ENCODE results near the gene CD300E. TPM values are rescaled to one million over a fixed set of nuclear protein-coding genes. Genes with fewer than 3 reads are reported as not detected.

Gene CD300E
- total and polyA plus RNA-seq, 2 of the 13 experiments (the other 11 are each of a cell fraction or from before 2014, with no cell fraction given): not detected

GRCh38 chr17:74647871-74648672 lies 24.5 kb upstream of the CD300E start (continued):
- TF ChIP-seq ZNF30 (CRISPR knock-in tag; IDR thresholded peaks at IDR 0.05): no peak
- TF ChIP-seq ZBTB21 (CRISPR knock-in tag; IDR thresholded peaks at IDR 0.05): no peak
- no peak for TF ChIP-seq ZBTB7A (CRISPR knock-in tag; IDR thresholded peaks at IDR 0.05)

GRCh38 chr17:74646231-74646630 lies 22.7 kb upstream of the CD300E start:
- FAIRE-seq (no peak), DNase-seq (ENCODE audit: low spot score) (peak; percentile 13), ATAC-seq (no peak)
- Histone ChIP-seq H3K4me2 (ENCODE audit: low read depth, low read length) (no peak overlapping the region), H3K4me1 (ENCODE audit: insufficient read depth, low read length) (no peaks in the 10 kb centered on the region), H3K36me3 (replicated peaks in 1 of 2; ENCODE audit: control insufficient read depth in 1 of 2, insufficient read depth in 2 of 2, low read length in 2 of 2) (no peaks in the 10 kb centered on the region), H3K9ac (ENCODE audit: insufficient read depth, low read depth, low read length) (no peak overlapping the region), H3K27me3 (ENCODE audit: control insufficient read depth in 1 of 2, insufficient read depth in 2 of 2, low read length in 2 of 2) (peaks cover 8 to 54% of the 10 kb centered on the region in 2 experiments; a peak in 4 of 5 replicates), H4K20me1 (ENCODE audit: insufficient read depth, low read length) (no peaks in the 10 kb centered on the region), H2AFZ (ENCODE audit: low read length) (no peak overlapping the region), H3K79me2 (ENCODE audit: insufficient read depth, low read length) (no peaks in the 10 kb centered on the region), H3K27ac (ENCODE audit: extremely low read length, insufficient read depth, low read length) (no peak overlapping the region), H3K4me3 (replicated peaks in 1 of 3; ENCODE audit: insufficient read depth in 1 of 3, low read depth in 2 of 3, low read length in 3 of 3) (no peak overlapping the region), H3K9me3 (ENCODE audit: low read length) (no peaks in the 10 kb centered on the region)
- POLR2A ChIA-PET: no interaction called here
- TF ChIP-seq, protein P1, sequence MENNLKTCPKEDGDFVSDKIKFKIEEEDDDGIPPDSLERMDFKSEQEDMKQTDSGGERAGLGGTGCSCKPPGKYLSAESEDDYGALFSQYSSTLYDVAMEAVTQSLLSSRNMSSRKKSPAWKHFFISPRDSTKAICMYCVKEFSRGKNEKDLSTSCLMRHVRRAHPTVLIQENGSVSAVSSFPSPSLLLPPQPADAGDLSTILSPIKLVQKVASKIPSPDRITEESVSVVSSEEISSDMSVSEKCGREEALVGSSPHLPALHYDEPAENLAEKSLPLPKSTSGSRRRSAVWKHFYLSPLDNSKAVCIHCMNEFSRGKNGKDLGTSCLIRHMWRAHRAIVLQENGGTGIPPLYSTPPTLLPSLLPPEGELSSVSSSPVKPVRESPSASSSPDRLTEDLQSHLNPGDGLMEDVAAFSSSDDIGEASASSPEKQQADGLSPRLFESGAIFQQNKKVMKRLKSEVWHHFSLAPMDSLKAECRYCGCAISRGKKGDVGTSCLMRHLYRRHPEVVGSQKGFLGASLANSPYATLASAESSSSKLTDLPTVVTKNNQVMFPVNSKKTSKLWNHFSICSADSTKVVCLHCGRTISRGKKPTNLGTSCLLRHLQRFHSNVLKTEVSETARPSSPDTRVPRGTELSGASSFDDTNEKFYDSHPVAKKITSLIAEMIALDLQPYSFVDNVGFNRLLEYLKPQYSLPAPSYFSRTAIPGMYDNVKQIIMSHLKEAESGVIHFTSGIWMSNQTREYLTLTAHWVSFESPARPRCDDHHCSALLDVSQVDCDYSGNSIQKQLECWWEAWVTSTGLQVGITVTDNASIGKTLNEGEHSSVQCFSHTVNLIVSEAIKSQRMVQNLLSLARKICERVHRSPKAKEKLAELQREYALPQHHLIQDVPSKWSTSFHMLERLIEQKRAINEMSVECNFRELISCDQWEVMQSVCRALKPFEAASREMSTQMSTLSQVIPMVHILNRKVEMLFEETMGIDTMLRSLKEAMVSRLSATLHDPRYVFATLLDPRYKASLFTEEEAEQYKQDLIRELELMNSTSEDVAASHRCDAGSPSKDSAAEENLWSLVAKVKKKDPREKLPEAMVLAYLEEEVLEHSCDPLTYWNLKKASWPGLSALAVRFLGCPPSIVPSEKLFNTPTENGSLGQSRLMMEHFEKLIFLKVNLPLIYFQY (CRISPR knock-in tag; IDR thresholded peaks at IDR 0.05; ENCODE audit: borderline replicate concordance): no peak
- TF ChIP-seq STAG1 (CRISPR knock-in tag; IDR thresholded peaks at IDR 0.05) (peak; percentile 11; the same call in 1 of the 2 replicates), ZMYM3 (CRISPR knock-in tag; IDR thresholded peaks at IDR 0.05) (no peak), SMAD1 (CRISPR knock-in tag; IDR thresholded peaks at IDR 0.05; ENCODE audit: borderline replicate concordance, low read depth) (no peak)
- TF ChIP-seq, protein P2, sequence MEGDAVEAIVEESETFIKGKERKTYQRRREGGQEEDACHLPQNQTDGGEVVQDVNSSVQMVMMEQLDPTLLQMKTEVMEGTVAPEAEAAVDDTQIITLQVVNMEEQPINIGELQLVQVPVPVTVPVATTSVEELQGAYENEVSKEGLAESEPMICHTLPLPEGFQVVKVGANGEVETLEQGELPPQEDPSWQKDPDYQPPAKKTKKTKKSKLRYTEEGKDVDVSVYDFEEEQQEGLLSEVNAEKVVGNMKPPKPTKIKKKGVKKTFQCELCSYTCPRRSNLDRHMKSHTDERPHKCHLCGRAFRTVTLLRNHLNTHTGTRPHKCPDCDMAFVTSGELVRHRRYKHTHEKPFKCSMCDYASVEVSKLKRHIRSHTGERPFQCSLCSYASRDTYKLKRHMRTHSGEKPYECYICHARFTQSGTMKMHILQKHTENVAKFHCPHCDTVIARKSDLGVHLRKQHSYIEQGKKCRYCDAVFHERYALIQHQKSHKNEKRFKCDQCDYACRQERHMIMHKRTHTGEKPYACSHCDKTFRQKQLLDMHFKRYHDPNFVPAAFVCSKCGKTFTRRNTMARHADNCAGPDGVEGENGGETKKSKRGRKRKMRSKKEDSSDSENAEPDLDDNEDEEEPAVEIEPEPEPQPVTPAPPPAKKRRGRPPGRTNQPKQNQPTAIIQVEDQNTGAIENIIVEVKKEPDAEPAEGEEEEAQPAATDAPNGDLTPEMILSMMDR (CRISPR knock-in tag; IDR thresholded peaks at IDR 0.05): peak; percentile 23; the same call in 1 of the 2 replicates
- in situ Hi-C loops (cut with HindIII; ENCODE audit: extremely low pct_ligation_motif_present, low pct_unique_long_range_greater_than_20kb): no loop called here
- no TSS peak for BruUV-seq (replicated peaks)
- intact Hi-C loops (cut with micrococcal nuclease; ENCODE audit: unreplicated experiment): no loop called here
- CTCF ChIA-PET (ENCODE audit: low intra/inter-chr PET ratio, low total read pairs): no interaction called here
- WGBS (ENCODE audit: low lambda C conversion rate): 50% methylated on average over 3 of the region's 3 CpGs

Measured in HepG2 (cell line).